ENCODE data around the gene DHX58. TPM values are rescaled to one million over a fixed set of nuclear protein-coding genes. Genes with fewer than 3 reads are reported as not detected.

DHX58 gene
- total RNA-seq, 1 donor from 2014 or later = 15.3 TPM

DNA sequence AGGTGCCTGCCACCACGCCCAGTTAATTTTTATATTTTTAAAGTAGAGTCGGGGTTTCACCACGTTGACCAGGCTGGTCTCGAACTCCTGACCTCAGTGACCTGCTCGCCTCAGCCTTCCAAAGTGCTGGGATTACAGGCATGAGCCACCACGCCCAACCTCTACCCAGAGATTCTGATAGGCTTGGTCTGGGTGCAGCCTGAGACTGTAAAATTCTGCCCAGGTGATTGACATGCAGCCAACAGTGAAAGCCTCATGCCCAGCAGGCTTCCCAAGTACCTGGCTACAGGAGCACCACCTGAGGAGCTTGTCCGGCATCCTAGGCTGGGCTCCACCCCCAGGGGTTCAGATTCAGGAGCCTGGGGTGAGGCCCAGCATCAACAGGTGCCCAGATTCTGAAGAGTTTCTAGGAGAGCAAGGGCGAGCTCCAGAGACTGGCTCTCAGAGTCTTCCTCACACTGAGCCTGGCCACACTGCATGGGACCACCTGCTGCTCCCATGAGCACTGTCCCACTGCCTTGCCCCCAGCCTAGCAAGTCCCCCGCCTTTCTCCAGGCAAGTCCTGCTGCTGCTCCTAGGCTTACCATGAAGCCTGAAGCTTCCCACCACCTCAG is 30.9 kb downstream of the DHX58 start:
- Mint-ChIP-seq H3K36me3 (ENCODE audit: low read depth) (no peaks in the 10 kb centered on the region), H3K4me3 (ENCODE audit: low read depth) (no peak overlapping the region), H3K9me3 (no peaks in the 10 kb centered on the region), H3K27ac (no peak overlapping the region), H3K27me3 (ENCODE audit: low read depth) (peaks cover 2% of the 10 kb centered on the region), H3K4me1 (ENCODE audit: low read depth) (no peaks in the 10 kb centered on the region)
- no peak for DNase-seq (ENCODE audit: low spot score)
- intact Hi-C loops (cut with micrococcal nuclease) = no loop called here

DNA sequence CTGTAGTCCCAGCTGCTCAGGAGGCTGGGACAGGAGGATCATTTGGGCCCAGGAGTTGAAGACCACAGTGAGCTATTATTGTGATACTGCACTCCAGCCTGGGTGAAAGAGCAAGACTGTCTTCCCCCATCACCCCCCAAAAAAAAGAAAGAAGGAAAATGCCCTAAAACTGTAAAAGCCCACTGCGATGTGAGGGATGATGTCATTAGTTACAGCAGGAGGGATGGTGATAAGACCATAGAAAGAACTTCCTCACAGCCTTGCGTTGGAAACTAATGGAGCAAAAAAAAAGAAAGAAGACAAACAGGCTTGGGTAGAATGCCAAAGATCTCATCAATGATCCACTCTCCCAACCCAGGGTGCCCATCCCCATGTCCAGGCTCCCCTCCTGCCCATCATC is 33.0 kb downstream of the DHX58 start:
- intact Hi-C loops (cut with micrococcal nuclease) = no loop called here
- no peak for DNase-seq (ENCODE audit: low spot score)
- peaks cover 10% of the 10 kb centered on the region for H3K27me3 Mint-ChIP-seq (ENCODE audit: low read depth)
- no peak overlapping the region for H3K27ac Mint-ChIP-seq
- no peaks in the 10 kb centered on the region for H3K9me3 Mint-ChIP-seq
- H3K4me1 Mint-ChIP-seq (ENCODE audit: low read depth) = no peaks in the 10 kb centered on the region
- H3K4me3 Mint-ChIP-seq (ENCODE audit: low read depth) = no peak overlapping the region
- no peaks in the 10 kb centered on the region for H3K36me3 Mint-ChIP-seq (ENCODE audit: low read depth)

DNA sequence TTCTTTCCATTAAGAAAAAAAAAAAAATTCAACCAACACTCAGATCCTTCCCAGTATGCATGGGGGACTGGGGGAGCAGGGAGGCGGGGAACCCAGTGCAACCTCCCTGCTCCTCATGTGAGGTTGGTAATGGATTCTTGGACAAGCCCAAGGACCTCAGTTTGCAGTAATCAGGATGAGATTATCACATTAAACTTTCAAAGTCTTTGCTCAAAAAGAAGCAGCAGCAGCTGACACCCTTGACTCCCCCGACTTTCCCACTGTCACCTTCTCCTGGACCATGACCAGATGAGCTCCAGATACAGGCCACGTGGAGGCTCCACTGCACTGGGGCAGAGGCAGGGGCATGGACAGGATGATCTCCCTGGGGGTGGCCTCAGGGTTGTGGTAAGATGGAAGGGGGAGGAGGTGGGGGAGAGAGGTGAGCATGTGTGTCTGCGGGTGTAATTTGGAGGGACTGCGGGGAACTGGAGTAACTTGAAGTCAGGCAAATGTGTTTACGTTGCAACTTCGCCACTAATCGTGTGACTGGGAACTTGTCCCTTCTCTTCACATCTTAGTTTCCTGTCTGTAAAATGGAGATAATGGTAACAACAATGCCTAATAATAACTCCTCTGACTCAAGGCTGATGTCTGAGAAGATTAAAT is 34.0 kb downstream of the DHX58 start:
- intact Hi-C loops (cut with micrococcal nuclease) = no loop called here
- H3K27me3 Mint-ChIP-seq (ENCODE audit: low read depth) = peaks cover 15% of the 10 kb centered on the region
- no peaks in the 10 kb centered on the region for H3K9me3 Mint-ChIP-seq
- H3K4me1 Mint-ChIP-seq (ENCODE audit: low read depth) = no peaks in the 10 kb centered on the region
- H3K4me3 Mint-ChIP-seq (ENCODE audit: low read depth) = no peak overlapping the region
- H3K36me3 Mint-ChIP-seq (ENCODE audit: low read depth) = no peaks in the 10 kb centered on the region
- H3K27ac Mint-ChIP-seq = no peak overlapping the region
- DNase-seq (ENCODE audit: low spot score) = no peak

DNA sequence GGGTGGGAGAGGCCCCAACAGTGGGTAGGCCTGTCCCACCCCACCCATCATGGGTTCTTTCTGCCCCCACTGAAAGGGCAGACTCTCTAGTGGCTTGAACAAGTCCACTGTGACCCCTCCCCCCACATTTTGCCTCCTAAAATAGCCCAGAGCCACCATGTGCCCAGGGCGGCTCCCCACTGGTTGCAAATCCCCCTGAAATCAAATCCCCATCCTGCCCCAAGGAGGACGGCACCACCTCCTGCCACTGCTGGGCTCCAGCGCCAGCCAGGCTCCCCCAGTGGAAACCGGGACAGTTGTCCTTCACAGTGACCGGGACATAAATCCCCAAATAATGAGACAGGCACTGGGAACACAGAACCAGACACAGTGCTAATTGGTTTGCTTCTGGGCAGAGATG is 34.8 kb downstream of the DHX58 start:
- DNase-seq (ENCODE audit: low spot score) = no peak
- Mint-ChIP-seq H3K4me1 (ENCODE audit: low read depth) (no peaks in the 10 kb centered on the region), H3K9me3 (no peaks in the 10 kb centered on the region), H3K27me3 (ENCODE audit: low read depth) (peaks cover 21% of the 10 kb centered on the region), H3K4me3 (ENCODE audit: low read depth) (no peak overlapping the region), H3K27ac (no peak overlapping the region), H3K36me3 (ENCODE audit: low read depth) (no peaks in the 10 kb centered on the region)
- intact Hi-C loops (cut with micrococcal nuclease) = no loop called here

DNA sequence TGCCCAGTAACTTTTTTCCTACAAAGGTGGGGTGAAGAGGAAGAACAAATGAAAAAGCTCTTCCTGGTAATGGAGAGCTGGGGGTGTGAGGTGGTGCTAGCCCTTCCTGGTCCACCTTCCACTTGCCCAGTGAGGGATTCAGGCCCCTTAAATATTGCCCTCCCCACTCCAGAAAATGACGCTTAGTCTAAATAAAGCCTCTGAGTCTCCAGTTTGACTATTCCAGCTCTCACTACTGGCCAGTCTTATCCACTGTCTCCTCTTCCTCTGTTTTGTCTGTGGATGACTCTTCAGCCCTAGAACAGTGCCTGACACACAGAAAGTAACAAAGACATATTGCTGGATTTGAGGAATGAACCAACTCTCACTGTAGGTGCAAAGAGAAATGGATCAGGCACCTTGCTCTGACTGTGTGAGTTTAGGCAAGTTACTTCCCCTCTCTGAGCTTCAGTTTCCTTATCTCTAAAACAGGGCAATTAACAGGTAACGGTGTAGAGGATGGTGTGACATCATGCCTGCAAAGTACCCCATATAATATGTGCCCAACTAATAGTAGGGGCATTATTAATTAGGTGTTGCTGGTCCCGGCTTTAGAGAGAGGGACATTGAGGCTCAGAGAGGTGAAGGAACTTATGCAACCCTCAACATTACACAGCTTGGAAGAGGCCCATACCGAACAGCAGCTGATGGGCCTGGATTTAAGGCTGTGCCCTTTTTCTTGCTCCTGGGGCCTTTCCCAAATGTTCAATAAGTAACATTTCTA is 35.5 kb downstream of the DHX58 start:
- DNase-seq (ENCODE audit: low spot score) = no peak

DNA sequence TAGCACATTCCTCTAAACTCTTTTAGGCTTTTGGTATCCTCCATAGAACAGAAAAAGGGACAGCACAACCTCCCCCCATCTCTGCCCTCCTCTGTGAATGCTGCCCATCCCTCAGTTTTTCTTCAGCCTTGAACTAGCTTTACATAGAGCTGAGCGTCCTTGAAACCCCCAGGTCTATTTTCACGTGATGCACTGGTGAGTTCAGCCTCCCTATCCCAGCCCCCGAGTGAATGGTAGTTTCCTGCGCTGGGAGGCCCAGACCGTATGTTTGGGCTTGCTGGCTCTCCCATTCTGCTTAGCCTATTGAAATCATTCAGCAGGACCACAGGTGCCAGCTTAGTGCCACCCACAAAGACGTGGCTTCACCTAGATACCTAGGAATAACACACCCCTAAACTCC is 36.7 kb downstream of the DHX58 start:
- Mint-ChIP-seq H3K4me3 (ENCODE audit: low read depth) (no peak overlapping the region), H3K4me1 (ENCODE audit: low read depth) (peaks cover 2% of the 10 kb centered on the region), H3K27ac (no peak overlapping the region), H3K36me3 (ENCODE audit: low read depth) (no peaks in the 10 kb centered on the region), H3K27me3 (ENCODE audit: low read depth) (peaks cover 30% of the 10 kb centered on the region), H3K9me3 (no peaks in the 10 kb centered on the region)
- DNase-seq (ENCODE audit: low spot score) = no peak
- intact Hi-C loops (cut with micrococcal nuclease) = no loop called here

More for the DNA sequence above, 35.5 kb downstream of the DHX58 start:
- H3K4me3 Mint-ChIP-seq (ENCODE audit: low read depth) = no peak overlapping the region
- no peak overlapping the region for H3K27ac Mint-ChIP-seq
- intact Hi-C loops (cut with micrococcal nuclease) = no loop called here
- peaks cover 24% of the 10 kb centered on the region for H3K27me3 Mint-ChIP-seq (ENCODE audit: low read depth)
- H3K4me1 Mint-ChIP-seq (ENCODE audit: low read depth) = peaks cover under 1% of the 10 kb centered on the region
- no peaks in the 10 kb centered on the region for H3K36me3 Mint-ChIP-seq (ENCODE audit: low read depth)
- no peaks in the 10 kb centered on the region for H3K9me3 Mint-ChIP-seq

DNA sequence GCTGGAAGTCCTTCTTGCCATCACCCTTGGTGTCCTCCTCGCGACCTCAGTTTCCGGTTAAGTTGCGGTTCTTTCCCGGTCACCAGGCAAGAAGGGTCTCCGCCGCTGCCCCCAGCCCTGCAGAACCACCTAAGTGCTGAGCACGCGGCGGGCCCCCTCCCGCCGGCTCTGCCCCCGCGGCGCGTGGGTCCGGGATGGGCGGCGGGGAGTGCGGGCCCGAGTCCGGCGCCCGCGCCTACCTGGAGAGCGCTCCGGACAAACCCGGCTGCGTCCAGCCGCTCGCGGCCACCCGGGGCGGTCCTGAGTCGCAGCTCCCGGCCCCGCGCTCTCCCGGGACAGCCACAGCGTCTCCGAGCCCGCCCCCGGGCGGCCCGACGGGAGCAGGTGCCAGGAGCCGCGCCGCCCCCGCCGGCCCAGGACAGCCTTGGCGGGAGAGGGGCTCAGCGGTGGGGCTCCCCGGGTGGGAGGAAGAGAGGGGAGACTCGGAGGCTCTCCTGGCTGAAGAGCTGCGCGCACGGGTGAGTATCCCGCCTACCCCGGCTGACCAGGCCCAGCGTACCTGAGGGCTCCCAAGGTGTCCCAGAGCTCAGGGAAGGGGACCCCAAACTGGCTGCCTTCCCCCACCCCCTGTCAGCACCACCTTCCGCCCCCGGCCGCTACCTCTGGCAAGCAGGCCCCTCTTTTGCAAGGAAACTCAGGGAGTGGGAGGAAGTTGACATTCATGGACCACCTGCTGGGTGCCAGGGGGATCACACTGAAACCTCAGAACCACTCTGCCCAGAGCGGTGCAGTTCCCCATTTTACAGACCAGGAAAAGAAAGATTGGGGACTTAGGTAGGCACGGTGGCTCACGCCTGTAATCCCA is 40.0 kb downstream of the DHX58 start:
- peaks cover 2% of the 10 kb centered on the region for H3K4me1 Mint-ChIP-seq (ENCODE audit: low read depth)
- H3K36me3 Mint-ChIP-seq (ENCODE audit: low read depth) = no peaks in the 10 kb centered on the region
- DNase-seq (ENCODE audit: low spot score) = no peak
- H3K9me3 Mint-ChIP-seq = no peaks in the 10 kb centered on the region
- H3K27me3 Mint-ChIP-seq (ENCODE audit: low read depth) = peaks cover 30% of the 10 kb centered on the region
- H3K27ac Mint-ChIP-seq = no peak overlapping the region
- H3K4me3 Mint-ChIP-seq (ENCODE audit: low read depth) = peak overlapping the region; percentile 54
- intact Hi-C loops (cut with micrococcal nuclease) = no loop called here

DNA sequence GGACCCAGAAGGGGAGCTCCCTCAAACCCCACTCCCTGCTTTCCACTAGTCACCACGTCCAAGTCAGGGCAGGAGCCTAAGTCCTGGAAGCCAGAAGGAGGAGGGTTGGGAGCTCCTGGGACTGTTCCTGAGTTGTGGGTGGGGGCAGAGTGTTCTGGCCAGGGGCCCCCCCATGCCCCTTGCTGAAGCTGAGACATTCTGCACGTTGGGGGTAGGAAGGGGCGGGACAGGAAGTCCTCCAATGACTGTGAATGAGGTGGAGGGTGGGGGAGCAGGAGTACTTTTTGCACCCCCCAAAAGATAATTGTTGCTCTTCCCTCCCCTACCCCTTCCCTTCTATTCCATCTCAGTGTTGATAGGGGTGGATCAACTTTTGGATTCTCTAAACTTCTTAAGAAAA is 40.7 kb downstream of the DHX58 start:
- Mint-ChIP-seq H3K27ac (peak overlapping the region; percentile 12), H3K36me3 (ENCODE audit: low read depth) (no peaks in the 10 kb centered on the region), H3K9me3 (no peaks in the 10 kb centered on the region), H3K4me3 (ENCODE audit: low read depth) (peak overlapping the region; percentile 54), H3K27me3 (ENCODE audit: low read depth) (peaks cover 30% of the 10 kb centered on the region), H3K4me1 (ENCODE audit: low read depth) (peaks cover 2% of the 10 kb centered on the region)
- intact Hi-C loops (cut with micrococcal nuclease) = no loop called here
- DNase-seq (ENCODE audit: low spot score) = no peak

DNA sequence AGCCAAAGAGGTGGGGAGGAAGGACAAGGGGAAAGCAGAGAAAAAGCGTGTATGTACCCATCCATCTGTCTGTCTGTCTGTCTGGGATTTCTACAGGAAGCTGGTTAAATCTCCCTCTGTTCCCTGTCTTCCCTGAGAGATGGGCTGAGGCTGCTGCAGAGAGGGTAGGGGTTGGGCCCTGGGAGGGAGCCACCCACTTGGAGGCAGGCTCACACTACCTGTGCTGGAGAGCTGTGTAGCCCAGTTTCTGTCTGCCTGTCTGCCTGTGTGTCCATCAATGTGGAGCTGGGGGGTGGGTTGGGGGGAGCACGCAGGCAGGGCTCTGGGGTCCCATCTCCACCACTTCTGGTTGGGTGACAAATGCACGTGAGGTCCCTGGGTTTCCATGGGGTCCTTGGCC is 43.5 kb downstream of the DHX58 start:
- Mint-ChIP-seq H3K9me3 (no peaks in the 10 kb centered on the region), H3K36me3 (ENCODE audit: low read depth) (no peaks in the 10 kb centered on the region), H3K27me3 (ENCODE audit: low read depth) (peaks cover 20% of the 10 kb centered on the region), H3K27ac (no peak overlapping the region), H3K4me1 (ENCODE audit: low read depth) (peaks cover 10% of the 10 kb centered on the region), H3K4me3 (ENCODE audit: low read depth) (no peak overlapping the region)
- intact Hi-C loops (cut with micrococcal nuclease) = no loop called here
- no peak for DNase-seq (ENCODE audit: low spot score)

DNA sequence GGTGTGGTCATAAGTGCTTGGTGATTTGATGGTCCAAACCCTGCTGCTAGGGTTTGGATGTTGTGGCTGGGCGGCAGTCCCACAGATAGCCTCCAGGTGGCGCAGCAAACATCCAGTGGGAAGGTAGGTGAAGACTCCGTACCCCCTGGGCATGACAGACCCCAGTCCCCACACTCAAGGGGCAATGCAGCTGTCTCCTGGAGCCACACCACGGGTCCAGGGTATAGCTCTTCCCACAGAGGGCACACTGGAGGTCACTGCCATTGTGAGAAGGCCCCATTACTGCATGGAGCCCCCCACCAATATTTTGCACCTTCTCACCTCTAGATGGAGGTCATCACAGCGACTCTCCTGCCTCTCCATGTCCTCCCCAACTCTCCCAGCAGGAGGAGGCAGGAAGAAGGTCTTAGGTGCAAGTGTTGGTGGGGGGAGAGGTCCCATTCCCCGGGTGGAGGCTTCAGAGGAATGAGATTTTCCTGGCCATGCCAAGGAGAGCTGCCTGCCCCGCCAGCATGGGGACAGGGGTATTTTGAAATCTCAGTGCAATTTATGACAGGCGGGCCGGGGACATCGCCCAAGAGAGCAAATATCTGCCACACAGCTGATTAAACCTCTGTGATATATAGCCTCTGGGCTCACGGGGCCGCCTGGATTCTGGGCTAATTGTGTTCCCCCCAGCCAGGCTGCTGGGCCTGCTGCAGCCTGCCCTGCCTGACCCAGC is 45.0 kb downstream of the DHX58 start:
- H3K36me3 Mint-ChIP-seq (ENCODE audit: low read depth) = no peaks in the 10 kb centered on the region
- no peaks in the 10 kb centered on the region for H3K9me3 Mint-ChIP-seq
- peaks cover 12% of the 10 kb centered on the region for H3K4me1 Mint-ChIP-seq (ENCODE audit: low read depth)
- intact Hi-C loops (cut with micrococcal nuclease) = loop anchor here (1.0 to 2.0 kb wide), 3 partner anchors 34 to 49 kb away; no protein-coding TSS in a partner anchor
- no peak overlapping the region for H3K27ac Mint-ChIP-seq
- DNase-seq (ENCODE audit: low spot score) = peak; percentile 58
- H3K4me3 Mint-ChIP-seq (ENCODE audit: low read depth) = no peak overlapping the region
- H3K27me3 Mint-ChIP-seq (ENCODE audit: low read depth) = peaks cover 11% of the 10 kb centered on the region

DNA sequence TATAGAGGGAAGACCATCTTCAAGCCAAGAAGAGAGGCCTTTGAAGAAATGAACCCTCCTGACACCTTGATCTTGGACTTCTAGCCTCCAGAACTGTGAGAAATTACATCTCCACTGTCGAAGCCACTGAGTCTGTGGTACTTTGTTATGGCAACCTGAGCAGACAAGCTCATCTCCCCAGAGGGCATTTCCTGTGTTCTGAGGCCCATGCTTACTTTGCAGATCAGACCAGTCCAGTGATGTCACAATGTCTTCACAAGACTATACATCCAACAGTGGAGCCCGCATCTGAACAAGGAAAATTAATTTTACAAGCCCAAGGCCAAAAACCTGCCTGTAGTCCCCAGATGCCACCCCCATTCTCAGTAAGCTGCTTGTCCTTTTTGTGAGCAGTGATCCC is 47.3 kb downstream of the DHX58 start:
- no peak overlapping the region for H3K27ac Mint-ChIP-seq
- H3K4me1 Mint-ChIP-seq (ENCODE audit: low read depth) = peaks cover 10% of the 10 kb centered on the region
- no peak overlapping the region for H3K4me3 Mint-ChIP-seq (ENCODE audit: low read depth)
- no peaks in the 10 kb centered on the region for H3K9me3 Mint-ChIP-seq
- H3K36me3 Mint-ChIP-seq (ENCODE audit: low read depth) = no peaks in the 10 kb centered on the region
- intact Hi-C loops (cut with micrococcal nuclease) = no loop called here
- H3K27me3 Mint-ChIP-seq (ENCODE audit: low read depth) = no peaks in the 10 kb centered on the region
- DNase-seq (ENCODE audit: low spot score) = no peak

DNA sequence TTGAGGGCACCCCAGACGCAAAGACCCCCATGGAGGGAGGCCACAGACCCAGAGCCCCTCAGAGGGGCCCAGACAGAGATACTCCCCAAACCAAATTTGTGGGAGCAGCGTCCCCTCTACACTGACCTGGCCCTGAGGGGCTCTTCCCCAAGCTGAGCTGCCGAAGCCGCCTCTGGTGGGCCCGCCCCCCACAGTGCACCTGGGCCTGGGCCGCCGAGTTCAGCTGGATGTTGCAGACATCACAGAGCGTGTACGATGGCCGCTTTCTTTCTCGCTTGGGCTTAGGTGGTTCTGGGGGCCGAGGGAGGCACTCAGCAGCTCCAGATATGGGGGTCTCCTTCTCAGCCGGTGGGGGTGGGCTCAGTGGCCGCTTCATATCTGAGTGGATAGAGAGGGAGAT is 49.8 kb downstream of the DHX58 start:
- no peak overlapping the region for H3K4me3 Mint-ChIP-seq (ENCODE audit: low read depth)
- peaks cover 10% of the 10 kb centered on the region for H3K4me1 Mint-ChIP-seq (ENCODE audit: low read depth)
- no peaks in the 10 kb centered on the region for H3K27me3 Mint-ChIP-seq (ENCODE audit: low read depth)
- H3K27ac Mint-ChIP-seq = no peak overlapping the region
- H3K36me3 Mint-ChIP-seq (ENCODE audit: low read depth) = no peaks in the 10 kb centered on the region
- H3K9me3 Mint-ChIP-seq = no peaks in the 10 kb centered on the region
- intact Hi-C loops (cut with micrococcal nuclease) = no loop called here
- no peak for DNase-seq (ENCODE audit: low spot score)

Measured in activated T-helper 2 cell treated with anti-CD3 and anti-CD28 coated beads, Interferon-gamma antibody, Interleukin-2, Interleukin-4, amounts not matched to agents 10 μg/mL and 5 μg/mL and 100 μg/mL, durations not matched to agents 14 hours and 24 hours and 36 hours (primary cell).